ENCODE data around the gene MKNK1. TPM values are rescaled to one million over a fixed set of nuclear protein-coding genes. Genes with fewer than 3 reads are reported as not detected.
"Not testable (repeated sequence)": the region's sequence is repeated elsewhere in the genome, so short reads cannot be mapped to it uniquely, and the experiment has no call there.

Gene MKNK1
- total RNA-seq (ENCODE audit: low replicate concordance), result 15.4 and 17.7 TPM in 2 replicates

GRCh38 chr1:46603858-46604549 lies at the start of gene MKNK1:
MKNK1 (minus strand) TSS chr1:46604268; CDS start chr1:46583327, 20,941 bp downstream.
- peak; percentile 29 for TF ChIP-seq CTCF (IDR thresholded peaks at IDR 0.05; ENCODE audit: insufficient read depth, low read length)
- DNase-seq (ENCODE audit: low read depth), result peak; percentile 91

GRCh38 chr1:46653405-46653958 lies 49.4 kb upstream of the MKNK1 start:
- DNase-seq (ENCODE audit: low read depth), result peak; percentile 31
- H3K4me3 ChIP-seq (ENCODE audit: low read depth, low read length), result no peak overlapping the region
- no peak for TF ChIP-seq CTCF (IDR thresholded peaks at IDR 0.05; ENCODE audit: insufficient read depth, low read length)

More at GRCh38 chr1:46603858-46604549, at the start of gene MKNK1:
- peak within 1 kb of the TSS; percentile 97 for H3K4me3 ChIP-seq (ENCODE audit: low read depth, low read length)

- no peak for TF ChIP-seq CTCF (IDR thresholded peaks at IDR 0.05; ENCODE audit: insufficient read depth, low read length)
- DNase-seq (ENCODE audit: low read depth), result no peak
- H3K4me3 ChIP-seq (ENCODE audit: low read depth, low read length), result no peak overlapping the region
Measured at GRCh38 chr1:46652321-46653100, 48.4 kb upstream of the MKNK1 start.

GRCh38 chr1:46651152-46651551 lies 47.1 kb upstream of the MKNK1 start:
- H3K4me3 ChIP-seq (ENCODE audit: low read depth, low read length); DNase-seq (ENCODE audit: low read depth): not testable (repeated sequence)

- no peak overlapping the region for H3K4me3 ChIP-seq (ENCODE audit: low read depth, low read length)
- DNase-seq (ENCODE audit: low read depth), result no peak
- TF ChIP-seq CTCF (IDR thresholded peaks at IDR 0.05; ENCODE audit: insufficient read depth, low read length), result no peak
Measured at GRCh38 chr1:46650491-46650890, 46.4 kb upstream of the MKNK1 start.

GRCh38 chr1:46649764-46650163 lies 45.7 kb upstream of the MKNK1 start:
- no peak overlapping the region for H3K4me3 ChIP-seq (ENCODE audit: low read depth, low read length)
- TF ChIP-seq CTCF (IDR thresholded peaks at IDR 0.05; ENCODE audit: insufficient read depth, low read length), result no peak
- DNase-seq (ENCODE audit: low read depth), result no peak

- DNase-seq (ENCODE audit: low read depth), result no peak
- no peak overlapping the region for H3K4me3 ChIP-seq (ENCODE audit: low read depth, low read length)
- TF ChIP-seq CTCF (IDR thresholded peaks at IDR 0.05; ENCODE audit: insufficient read depth, low read length), result no peak
Measured at GRCh38 chr1:46647611-46648010, 43.5 kb upstream of the MKNK1 start.
